A673 (cell line): ENCODE results near the gene TFAP2A. TPM values are rescaled to one million over a fixed set of nuclear protein-coding genes. Genes with fewer than 3 reads are reported as not detected.

Experiments used
- BruUV-seq: library from RNA; stranded (reverse); fragments of 400-500 nt; replicated peaks from 2 replicates; lab custom pipeline; 2021; lab: Mats Ljungman, UMichigan
- CTCF ChIA-PET: fragments of 300-600 bp; sonication (Branson Sonifier 250); formaldehyde crosslinking; loops from one replicate; lab custom pipeline; 2022; ENCODE audit warnings: antibody characterized with exemption; lab: Charles Lee
- POLR2A ChIA-PET: fragments of 300-600 bp; sonication (Branson Sonifier 250); formaldehyde crosslinking; loops from one replicate; lab custom pipeline; 2022; ENCODE audit warnings: antibody characterized with exemption; ENCODE audit not compliant: low non-redundant PET; lab: Charles Lee
- DNase-seq: peaks from one replicate; pipeline ENCODE4 v3.0.0-alpha.2; 2015; ENCODE audit warnings: low spot score
- H3K27ac ChIP-seq: fragments of 200-600 bp; sonication (generic); 2 replicates; pipeline ENCODE4 v1.5.1; 2016; ENCODE audit warnings: mixed run types, low read depth, mild to moderate bottlenecking, mixed read lengths, antibody characterized with exemption, low read length; ENCODE audit not compliant: poor library complexity, severe bottlenecking
- H3K27me3 ChIP-seq: fragments of 200-600 bp; sonication (generic); replicated peaks from 2 replicates; pipeline ENCODE4 v1.6.1; 2017; ENCODE audit warnings: mixed run types, low read depth, mild to moderate bottlenecking, mixed read lengths, antibody characterized with exemption, low read length; ENCODE audit not compliant: insufficient read depth, poor library complexity
- H3K36me3 ChIP-seq: fragments of 200-600 bp; sonication (generic); 2 replicates; pipeline ENCODE4 v1.6.1; 2016; ENCODE audit warnings: mixed run types, mild to moderate bottlenecking, mixed read lengths, antibody characterized with exemption, low read length; ENCODE audit not compliant: insufficient read depth, poor library complexity, severe bottlenecking
- H3K4me1 ChIP-seq: fragments of 200-600 bp; sonication (generic); 2 replicates; pipeline ENCODE4 v1.6.1; 2017; ENCODE audit warnings: mixed run types, mild to moderate bottlenecking, mixed read lengths, antibody characterized with exemption, low read length; ENCODE audit not compliant: insufficient read depth, poor library complexity, severe bottlenecking
- H3K4me3 ChIP-seq: fragments of 200-600 bp; sonication (generic); 2 replicates; pipeline ENCODE4 v1.5.1; 2016; ENCODE audit warnings: low read depth, mixed run types, mild to moderate bottlenecking, mixed read lengths, low read length; ENCODE audit not compliant: poor library complexity, severe bottlenecking
- H3K9me3 ChIP-seq: fragments of 200-600 bp; sonication (generic); 2 replicates; pipeline ENCODE4 v1.6.1; 2016; ENCODE audit warnings: mixed run types, low read depth, mild to moderate bottlenecking, mixed read lengths, antibody characterized with exemption, low read length; ENCODE audit not compliant: poor library complexity, severe bottlenecking
- CTCF ChIP-seq: fragments of 300-800, 200-600 bp; sonication (generic); conservative IDR thresholded peaks from 2 replicates; pipeline ENCODE4 v1.5.1; 2017; ENCODE audit warnings: low read depth, mild to moderate bottlenecking, antibody characterized with exemption, low read length, moderate library complexity, mixed read lengths
- EZH2 ChIP-seq: fragments of 200-600 bp; sonication (generic); IDR thresholded peaks from 2 replicates; pipeline ENCODE4 v1.6.1; 2017; ENCODE audit warnings: borderline replicate concordance, low read depth, mild to moderate bottlenecking, mixed read lengths, antibody characterized with exemption, low read length; ENCODE audit not compliant: poor library complexity, severe bottlenecking
- intact Hi-C: fragments of 100-400 bp; cut with micrococcal nuclease; formaldehyde crosslinking; loops from one replicate; pipeline ENCODE4 v1.10.0; 2022; ENCODE audit not compliant: unreplicated experiment
- total RNA-seq: library from RNA; stranded (reverse); gene quantifications from 2 replicates; pipeline ENCODE4 v1.2.3, GENCODE V29; 2021

The TFAP2A gene
- total RNA-seq, 1 experiment from 2014 or later: 19.3 TPM

GRCh38 chr6:10426781-10427279, 12.0 kb upstream of the TFAP2A start:
- intact Hi-C loops: loop anchor here (5.0 kb wide), 3 partner anchors 1175 to 1890 kb away; no protein-coding TSS in a partner anchor
- TF ChIP-seq CTCF (no peak), EZH2 (no peak)
- Histone ChIP-seq H3K9me3 (no peaks in the 10 kb centered on the region), H3K27ac (peak overlapping the region; percentile 58), H3K4me3 (peak overlapping the region; percentile 39), H3K4me1 (peaks cover 30% of the 10 kb centered on the region), H3K27me3 (no peaks in the 10 kb centered on the region), H3K36me3 (no peaks in the 10 kb centered on the region)
- POLR2A ChIA-PET: no interaction called here
- CTCF ChIA-PET: interaction anchor here (0.5 to 0.7 kb wide), 3 partner anchors 11 to 375 kb away, joined by 3 to 4 read pairs (median 3); no protein-coding TSS in a partner anchor
- peak; percentile 49 for DNase-seq
- no TSS peak for BruUV-seq

- Histone ChIP-seq H3K4me3 (peak overlapping the region; percentile 39), H3K4me1 (peaks cover 30% of the 10 kb centered on the region), H3K36me3 (no peaks in the 10 kb centered on the region), H3K27me3 (no peaks in the 10 kb centered on the region), H3K9me3 (no peaks in the 10 kb centered on the region), H3K27ac (peak overlapping the region; percentile 58)
- CTCF ChIA-PET: interaction anchor here (0.5 to 0.7 kb wide), 2 partner anchors 12 to 376 kb away, joined by 3 to 4 read pairs; no protein-coding TSS in a partner anchor
- DNase-seq: peak; percentile 82
- TSS peak; percentile 61 for BruUV-seq
- TF ChIP-seq CTCF: no peak
- TF ChIP-seq EZH2: no peak
- intact Hi-C loops: loop anchor here (5.0 kb wide), 3 partner anchors 1174 to 1889 kb away; no protein-coding TSS in a partner anchor
- POLR2A ChIA-PET: no interaction called here
These were observed 11.3 kb upstream of the TFAP2A start for GRCh38 chr6:10425975-10426780.

GRCh38 chr6:10425176-10425974, 10.5 kb upstream of the TFAP2A start:
- CTCF ChIA-PET: no interaction called here
- intact Hi-C loops: loop anchor here (5.0 kb wide), 3 partner anchors 1173 to 1888 kb away; no protein-coding TSS in a partner anchor
- Histone ChIP-seq H3K27ac (no peak overlapping the region), H3K27me3 (no peaks in the 10 kb centered on the region), H3K9me3 (no peaks in the 10 kb centered on the region), H3K36me3 (no peaks in the 10 kb centered on the region), H3K4me1 (peaks cover 29% of the 10 kb centered on the region), H3K4me3 (peak overlapping the region; percentile 39)
- TF ChIP-seq EZH2: no peak
- TF ChIP-seq CTCF: no peak
- DNase-seq: no peak
- BruUV-seq: no TSS peak
- POLR2A ChIA-PET: no interaction called here
